DND-41 (cell line): ENCODE measurements around the gene UNC13D.

Experiments
- ATAC-seq: fragments of 200-7000 bp; cut with Tn5 transposase; 3 replicates; pipeline ENCODE4 v1.9.1; 2021; ENCODE audit warnings: low read depth; ENCODE audit not compliant: insufficient read depth
- DNase-seq: peaks from one replicate; pipeline ENCODE4 v3.0.0-alpha.2; 2020
- H2AFZ ChIP-seq: 2 replicates; pipeline ENCODE4 v1.6.0; 2012; ENCODE audit warnings: low read depth, low read length
- H3K27ac ChIP-seq: 2 replicates; pipeline ENCODE4 v1.5.1; 2012; ENCODE audit warnings: low read length, inconsistent platforms
- H3K27me3 ChIP-seq: fragments of 200-600 bp; sonication (generic); 2 replicates; pipeline ENCODE4 v1.6.0; 2012; ENCODE audit warnings: low read length, mild to moderate bottlenecking, inconsistent platforms; ENCODE audit not compliant: insufficient read depth, poor library complexity
- H3K36me3 ChIP-seq: 2 replicates; pipeline ENCODE4 v1.5.1; 2012; ENCODE audit warnings: low read length, inconsistent platforms; ENCODE audit not compliant: insufficient read depth
- H3K4me1 ChIP-seq: 2 replicates; pipeline ENCODE4 v1.5.1; 2012; ENCODE audit warnings: mild to moderate bottlenecking, low read length; ENCODE audit not compliant: insufficient read depth
- H3K4me2 ChIP-seq: 2 replicates; pipeline ENCODE4 v1.6.0; 2012; ENCODE audit warnings: mild to moderate bottlenecking, moderate library complexity, low read length, inconsistent platforms; ENCODE audit not compliant: insufficient read depth
- H3K4me3 ChIP-seq, 2 experiments: fragments of 200-600 bp in 1 of 2; shearing (Covaris generic) in 1 of 2; 2 replicates each; pipeline ENCODE4 v1.5.1; 2012 to 2016; ENCODE audit warnings: inconsistent platforms in 2 of 2, low read length in 2 of 2, mild to moderate bottlenecking in 2 of 2, low read depth in 1 of 2, moderate library complexity in 1 of 2
- H3K79me2 ChIP-seq: 2 replicates; pipeline ENCODE4 v1.6.0; 2012; ENCODE audit warnings: low read length, inconsistent platforms; ENCODE audit not compliant: insufficient read depth
- H3K9ac ChIP-seq: 2 replicates; pipeline ENCODE4 v1.6.0; 2012; ENCODE audit warnings: low read depth, mild to moderate bottlenecking, inconsistent platforms, low read length, moderate library complexity
- H3K9me3 ChIP-seq: 2 replicates; pipeline ENCODE4 v1.5.1; 2012; ENCODE audit warnings: low read length, moderate library complexity, mild to moderate bottlenecking, inconsistent platforms; ENCODE audit not compliant: insufficient read depth, severe bottlenecking
- H4K20me1 ChIP-seq: 2 replicates; pipeline ENCODE4 v1.6.0; 2012; ENCODE audit warnings: low read length; ENCODE audit not compliant: insufficient read depth
- CTCF ChIP-seq: IDR thresholded peaks from 2 replicates; pipeline ENCODE4 v1.5.1; 2012; ENCODE audit warnings: borderline replicate concordance, low read length, moderate library complexity, mild to moderate bottlenecking; ENCODE audit not compliant: poor library complexity, severe bottlenecking; ENCODE audit errors: extremely low read depth
- EZH2 ChIP-seq: IDR thresholded peaks from 3 replicates; pipeline ENCODE4 v1.6.1; 2012; ENCODE audit warnings: borderline replicate concordance, low read depth, mild to moderate bottlenecking, moderate library complexity, low read length, inconsistent platforms; ENCODE audit not compliant: severe bottlenecking

UNC13D gene

DNA sequence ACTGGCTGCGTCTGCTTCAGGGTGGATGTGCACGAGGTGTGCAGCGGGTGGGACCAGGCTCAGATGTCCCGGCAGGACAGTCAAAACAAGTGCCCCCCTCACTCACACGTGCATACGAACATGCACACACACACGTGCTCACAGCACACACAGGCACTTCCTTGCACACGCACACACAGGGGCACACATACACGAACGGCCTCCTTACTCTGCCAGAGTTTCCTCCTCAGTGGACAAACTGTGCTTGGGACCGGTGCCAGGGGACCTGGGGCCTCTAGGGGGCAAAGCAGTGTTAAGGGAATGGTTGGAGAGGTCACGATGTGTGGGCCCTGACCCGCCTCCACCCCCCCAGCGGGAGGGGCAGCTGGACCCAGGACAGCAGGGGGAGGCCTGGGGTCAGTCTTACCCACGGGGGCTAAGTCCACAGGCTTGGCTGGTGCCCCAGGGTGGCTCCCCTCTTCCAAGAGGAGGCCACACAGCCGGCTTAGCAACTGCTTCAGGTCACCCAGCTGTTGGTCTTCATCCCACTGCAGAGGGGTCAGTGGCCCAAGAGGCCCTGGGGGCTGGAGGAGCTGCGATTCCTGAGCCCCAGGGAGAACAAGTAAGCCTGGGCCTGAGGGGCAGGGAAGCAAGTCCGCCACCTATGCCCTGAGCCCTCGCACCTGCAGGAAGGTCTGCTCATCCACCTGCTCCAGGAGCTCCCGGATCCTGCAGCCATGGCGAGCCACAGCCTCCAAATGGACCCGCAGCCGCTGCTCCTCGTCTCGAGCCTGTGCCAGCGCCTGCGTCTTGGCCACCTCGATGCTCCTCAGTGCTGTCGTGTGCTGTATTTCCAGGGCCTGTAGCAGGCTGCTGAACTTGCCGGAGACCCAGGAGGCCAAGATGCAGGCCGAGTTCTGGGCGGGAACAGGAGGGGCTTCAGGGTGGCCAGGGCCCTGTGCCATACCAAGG lies 47.7 kb upstream of the UNC13D start:
- peaks cover 23% of the 10 kb centered on the region for H3K4me1 ChIP-seq
- H3K4me3 ChIP-seq = no peak overlapping the region
- no peak overlapping the region for H3K9ac ChIP-seq
- peaks cover 35% of the 10 kb centered on the region for H3K79me2 ChIP-seq
- no peaks in the 10 kb centered on the region for H3K27me3 ChIP-seq
- H3K4me2 ChIP-seq = no peak overlapping the region
- DNase-seq = no peak
- ATAC-seq = no peak
- H3K27ac ChIP-seq = no peak overlapping the region
- H3K36me3 ChIP-seq = peaks cover 43% of the 10 kb centered on the region
- TF ChIP-seq CTCF (no peak), EZH2 (no peak)
- peaks cover 30% of the 10 kb centered on the region for H4K20me1 ChIP-seq
- H2AFZ ChIP-seq = no peak overlapping the region
- H3K9me3 ChIP-seq = no peaks in the 10 kb centered on the region

- DNase-seq = no peak
- H3K4me1 ChIP-seq = peaks cover 23% of the 10 kb centered on the region
- no peak overlapping the region for H3K4me3 ChIP-seq
- H3K9me3 ChIP-seq = no peaks in the 10 kb centered on the region
- H4K20me1 ChIP-seq = peaks cover 30% of the 10 kb centered on the region
- peaks cover 29% of the 10 kb centered on the region for H3K79me2 ChIP-seq
- H3K9ac ChIP-seq = no peak overlapping the region
- no peaks in the 10 kb centered on the region for H3K27me3 ChIP-seq
- H3K36me3 ChIP-seq = peaks cover 43% of the 10 kb centered on the region
- no peak overlapping the region for H3K27ac ChIP-seq
- TF ChIP-seq CTCF (no peak), EZH2 (no peak)
- no peak for ATAC-seq
- no peak overlapping the region for H3K4me2 ChIP-seq
- H2AFZ ChIP-seq = no peak overlapping the region
These were observed 46.9 kb upstream of the UNC13D start for GRCh38 chr17:75891022-75891604.

DNA sequence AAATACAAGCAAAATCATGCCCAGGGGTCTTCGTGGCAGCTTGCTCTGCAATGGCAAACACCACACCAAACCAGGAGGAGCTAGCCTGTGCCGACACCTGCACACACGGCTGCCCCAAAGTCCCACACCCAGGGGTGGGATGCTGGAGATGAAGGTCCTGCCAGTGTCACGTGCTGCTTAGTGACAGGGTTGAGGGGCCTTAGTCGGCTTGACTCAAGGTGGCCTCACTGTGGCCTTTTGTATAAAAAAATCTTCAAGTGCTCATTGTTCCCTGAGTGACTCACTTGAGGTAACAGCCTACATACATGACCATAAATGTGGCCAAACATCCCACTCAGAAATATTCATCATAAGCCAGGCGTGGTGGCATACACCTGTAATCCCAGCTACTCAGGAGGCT lies 45.2 kb upstream of the UNC13D start:
- Histone ChIP-seq H3K4me2 (no peak overlapping the region), H3K79me2 (peaks cover 14% of the 10 kb centered on the region), H3K9ac (no peak overlapping the region), H3K27me3 (no peaks in the 10 kb centered on the region), H3K27ac (no peak overlapping the region), H3K4me1 (peaks cover 8% of the 10 kb centered on the region), H3K9me3 (no peaks in the 10 kb centered on the region), H4K20me1 (peaks cover 21% of the 10 kb centered on the region), H3K4me3 (no peak overlapping the region), H3K36me3 (peaks cover 39% of the 10 kb centered on the region), H2AFZ (no peak overlapping the region)
- DNase-seq (no peak), ATAC-seq (no peak)
- TF ChIP-seq EZH2 (no peak), CTCF (no peak)
